Stimulated activated CD4-positive, alpha-beta T cell treated with anti-CD3 and anti-CD28 coated beads, Interleukin-15, amount 100 ng/mL, for 48 hours (primary cell): Measurements from ENCODE around the gene EHD4.

Experiments
- DNase-seq, 2 donors: peaks; one replicate each; pipeline ENCODE4 v3.0.0-alpha.2; 2020; ENCODE audit warnings: low read depth in 2 of 2

The EHD4 gene

GRCh38 chr15:41994772-41995475 is 22.6 kb upstream of the EHD4 start:
- DNase-seq, result no peak

- DNase-seq, result no peak
Observed at GRCh38 chr15:41994171-41994650, 21.9 kb upstream of the EHD4 start.

- DNase-seq, result no peak
Observed at GRCh38 chr15:41993472-41994170, 21.3 kb upstream of the EHD4 start.

GRCh38 chr15:41992803-41993190 is 20.4 kb upstream of the EHD4 start:
- DNase-seq, result no peak

GRCh38 chr15:41992151-41992802 is 19.9 kb upstream of the EHD4 start:
- DNase-seq, result no peak

- DNase-seq, result no peak
Observed at GRCh38 chr15:41990691-41991090, 18.3 kb upstream of the EHD4 start.

GRCh38 chr15:41990243-41990605 is 17.9 kb upstream of the EHD4 start:
- DNase-seq, result no peak

- peak; percentile 71 to 85 for DNase-seq
Observed at GRCh38 chr15:41989573-41990242, 17.4 kb upstream of the EHD4 start.

GRCh38 chr15:41988896-41989572 is 16.7 kb upstream of the EHD4 start:
- no peak for DNase-seq

- no peak for DNase-seq
Observed at GRCh38 chr15:41987925-41988275, 15.5 kb upstream of the EHD4 start.

GRCh38 chr15:41987246-41987924 is 15.0 kb upstream of the EHD4 start:
- DNase-seq, result no peak

- no peak for DNase-seq
Observed at GRCh38 chr15:41985236-41986160, 13.1 kb upstream of the EHD4 start.

GRCh38 chr15:41984622-41985021 is 12.3 kb upstream of the EHD4 start:
- no peak for DNase-seq

- no peak for DNase-seq
Observed at GRCh38 chr15:41983621-41984571, 11.5 kb upstream of the EHD4 start.

GRCh38 chr15:41983221-41983620 is 10.9 kb upstream of the EHD4 start:
- DNase-seq, result no peak

- no peak for DNase-seq
Observed at GRCh38 chr15:41982133-41982930, 10.0 kb upstream of the EHD4 start.

- DNase-seq, result no peak
Observed at GRCh38 chr15:41981371-41982132, 9.2 kb upstream of the EHD4 start.
